NT2/D1 (cell line): ENCODE data around the gene RNF40.
"Not testable (repeated sequence)": the region's sequence is repeated elsewhere in the genome, so short reads cannot be mapped to it uniquely, and the experiment has no call there.

Experiments used
- SUZ12 ChIP-seq: IDR thresholded peaks from 2 replicates; pipeline ENCODE4 v1.6.1; 2011; ENCODE audit not compliant: insufficient read length, insufficient read depth; ENCODE audit errors: extremely low read depth
- YY1 ChIP-seq: IDR thresholded peaks from 2 replicates; pipeline ENCODE4 v1.6.1; 2011; ENCODE audit not compliant: insufficient read length, insufficient read depth
- ZNF274 ChIP-seq: IDR thresholded peaks from 2 replicates; pipeline ENCODE4 v1.6.1; 2011; ENCODE audit warnings: mild to moderate bottlenecking, low read depth, low read length

GRCh38 chr16:30809675-30810074 is 47.6 kb downstream of the RNF40 start:
- TF ChIP-seq YY1, ZNF274, SUZ12: not testable (repeated sequence)
